Keratinocyte (primary cell): Measurements from ENCODE around the gene NCKAP1. TPM values are rescaled to one million over a fixed set of nuclear protein-coding genes. Genes with fewer than 3 reads are reported as not detected.
A peak's percentile ranks its signal among the peaks of the same experiment; 100 is the strongest.

Experiments used
- DNase-seq: peaks from one replicate; pipeline ENCODE4 v3.0.0-alpha.2; 2011; ENCODE audit warnings: low read depth, missing footprints, low spot score
- FAIRE-seq: peaks from 2 replicates; lab custom pipeline; 2011; peaks lifted over from hg19 to GRCh38; lab: Jason Lieb, UNC
- H2AFZ ChIP-seq: 2 replicates; pipeline ENCODE4 v1.6.0; 2012; ENCODE audit warnings: low read length, control low read depth, inconsistent platforms; ENCODE audit not compliant: control insufficient read depth
- H3K27ac ChIP-seq: 2 replicates; pipeline ENCODE4 v1.5.1; 2011; ENCODE audit warnings: low read length; ENCODE audit not compliant: control insufficient read depth, insufficient read depth
- H3K27me3 ChIP-seq: 3 replicates; pipeline ENCODE4 v1.6.0; 2011; ENCODE audit warnings: low read length; ENCODE audit not compliant: control insufficient read depth, insufficient read depth; ENCODE audit errors: extremely low read depth
- H3K36me3 ChIP-seq, 2 experiments: 2 replicates in 1 of 2; 3 replicates in 1 of 2; pipeline ENCODE4 v1.5.1; 2011; ENCODE audit warnings: low read length in 2 of 2, mild to moderate bottlenecking in 1 of 2; ENCODE audit not compliant: control insufficient read depth in 2 of 2, insufficient read depth in 2 of 2; ENCODE audit errors: extremely low read depth in 1 of 2
- H3K4me1 ChIP-seq: 3 replicates; pipeline ENCODE4 v1.5.1; 2011; ENCODE audit warnings: low read length; ENCODE audit not compliant: control insufficient read depth, insufficient read depth; ENCODE audit errors: extremely low read depth
- H3K4me2 ChIP-seq: 3 replicates; pipeline ENCODE4 v1.6.0; 2011; ENCODE audit warnings: low read depth, low read length; ENCODE audit not compliant: control insufficient read depth, insufficient read depth; ENCODE audit errors: extremely low read depth
- H3K4me3 ChIP-seq, 3 experiments: fragments of 200-600 bp in 1 of 3; sonication (generic) in 1 of 3; 2 replicates in 2 of 3; 3 replicates in 1 of 3; pipeline ENCODE4 v1.5.1; 2011 to 2016; ENCODE audit warnings: low read length in 3 of 3, mild to moderate bottlenecking in 3 of 3, control low read depth in 2 of 3, inconsistent platforms in 1 of 3, low read depth in 1 of 3, mixed read lengths in 1 of 3, mixed run types in 1 of 3, moderate library complexity in 1 of 3; ENCODE audit not compliant: control insufficient read depth in 2 of 3, insufficient read depth in 2 of 3; ENCODE audit errors: extremely low read depth in 1 of 3
- H3K79me2 ChIP-seq: 2 replicates; pipeline ENCODE4 v1.6.0; 2012; ENCODE audit warnings: low read length; ENCODE audit not compliant: control insufficient read depth, insufficient read depth
- H3K9ac ChIP-seq: 3 replicates; pipeline ENCODE4 v1.6.0; 2011; ENCODE audit warnings: low read length; ENCODE audit not compliant: control insufficient read depth, insufficient read depth; ENCODE audit errors: extremely low read depth
- H3K9me1 ChIP-seq: 3 replicates; pipeline ENCODE4 v1.6.0; 2011; ENCODE audit warnings: low read length; ENCODE audit not compliant: control insufficient read depth, insufficient read depth; ENCODE audit errors: extremely low read depth
- H3K9me3 ChIP-seq: 2 replicates; pipeline ENCODE4 v1.5.1; 2012; ENCODE audit warnings: low read depth, low read length; ENCODE audit not compliant: control insufficient read depth
- H4K20me1 ChIP-seq: 3 replicates; pipeline ENCODE4 v1.6.0; 2011; ENCODE audit warnings: low read length; ENCODE audit not compliant: control insufficient read depth, insufficient read depth; ENCODE audit errors: extremely low read depth
- CTCF ChIP-seq, 3 experiments: IDR thresholded peaks in 1 of 3; conservative IDR thresholded peaks in 1 of 3; optimal IDR thresholded peaks in 1 of 3; 2 replicates in 2 of 3; 3 replicates in 1 of 3; pipeline versions ENCODE3 to v1.5.1; 2011; ENCODE audit warnings: low read length in 3 of 3, mild to moderate bottlenecking in 3 of 3, moderate library complexity in 2 of 3, control low read depth in 1 of 3, inconsistent platforms in 1 of 3; ENCODE audit not compliant: insufficient read depth in 2 of 3; ENCODE audit errors: extremely low read depth in 1 of 3
- EZH2 ChIP-seq: IDR thresholded peaks from one replicate; pipeline ENCODE4 v1.6.1; 2012; ENCODE audit warnings: inconsistent platforms, mild to moderate bottlenecking, low read length, moderate library complexity
- dilution Hi-C: fragments of 300-500 bp; cut with MboI; formaldehyde crosslinking; loops from one replicate; pipeline ENCODE4 v1.7.0; 2020; ENCODE audit warnings: low sequenced_read_pairs; ENCODE audit not compliant: extremely low pct_ligation_motif_present
- polyA plus RNA-seq, 5 experiments: library from polyadenylated mRNA; depleted of rRNA in 3 of 5; stranded (reverse) in 3 of 5; stranded (forward) in 1 of 5; unstranded in 1 of 5; fragments of >200 nt; gene quantifications; 1 replicate in 1 of 5; 2 replicates in 3 of 5; 3 replicates in 1 of 5; pipeline versions ENCODE4 v1.2.1 to v1.2.3, GENCODE V29; 2011 to 2012; ENCODE audit warnings: missing spikeins in 2 of 5, low read depth in 1 of 5, low replicate concordance in 1 of 5

Gene NCKAP1
- polyA plus RNA-seq, 1 donor (not counting 4 experiments of a cell fraction or from before 2014, with no cell fraction given) = 207 TPM

GRCh38 chr2:182950546-182950945 is 87.7 kb downstream of the NCKAP1 start:
- peaks cover 11% of the 10 kb centered on the region for H3K4me1 ChIP-seq
- H3K4me3 ChIP-seq = no peak overlapping the region
- no peaks in the 10 kb centered on the region for H4K20me1 ChIP-seq
- no peaks in the 10 kb centered on the region for H3K9me3 ChIP-seq
- H3K4me2 ChIP-seq = no peak overlapping the region
- H3K36me3 ChIP-seq = peaks cover 7 to 25% of the 10 kb centered on the region in 2 experiments
- TF ChIP-seq CTCF (optimal IDR thresholded peaks at IDR 0.05 in 1 of 3, IDR thresholded peaks at IDR 0.05 in 1 of 3, conservative IDR thresholded peaks at IDR 0.05 in 1 of 3; ENCODE audit: extremely low read depth in 1 of 3, insufficient read depth in 2 of 3, low read length in 3 of 3) (no peak), EZH2 (no peak)
- no peaks in the 10 kb centered on the region for H3K9me1 ChIP-seq
- FAIRE-seq (no peak), DNase-seq (no peak)
- H3K27me3 ChIP-seq = no peaks in the 10 kb centered on the region
- dilution Hi-C loops = no loop called here
- H3K79me2 ChIP-seq = peaks cover 4% of the 10 kb centered on the region
- no peak overlapping the region for H3K9ac ChIP-seq
- no peak overlapping the region for H2AFZ ChIP-seq
- H3K27ac ChIP-seq = no peak overlapping the region

GRCh38 chr2:182949572-182950189 is 88.6 kb downstream of the NCKAP1 start:
- DNase-seq (no peak), FAIRE-seq (no peak)
- no peak for TF ChIP-seq EZH2
- TF ChIP-seq CTCF (optimal IDR thresholded peaks at IDR 0.05 in 1 of 3, IDR thresholded peaks at IDR 0.05 in 1 of 3, conservative IDR thresholded peaks at IDR 0.05 in 1 of 3; ENCODE audit: extremely low read depth in 1 of 3, insufficient read depth in 2 of 3, low read length in 3 of 3) = no peak
- no peak overlapping the region for H3K4me3 ChIP-seq
- H3K9ac ChIP-seq = no peak overlapping the region
- H3K27me3 ChIP-seq = no peaks in the 10 kb centered on the region
- peaks cover 5 to 25% of the 10 kb centered on the region in 2 experiments for H3K36me3 ChIP-seq
- no peaks in the 10 kb centered on the region for H3K9me3 ChIP-seq
- H3K79me2 ChIP-seq = peaks cover 4% of the 10 kb centered on the region
- H3K4me1 ChIP-seq = peaks cover 11% of the 10 kb centered on the region
- peak overlapping the region; percentile 62 for H3K27ac ChIP-seq
- H3K4me2 ChIP-seq = no peak overlapping the region
- no peak overlapping the region for H2AFZ ChIP-seq
- H3K9me1 ChIP-seq = no peaks in the 10 kb centered on the region
- H4K20me1 ChIP-seq = no peaks in the 10 kb centered on the region
- dilution Hi-C loops = no loop called here
